Measurements from ENCODE around the gene CDPF1.
A peak's percentile ranks its signal among the peaks of the same experiment; 100 is the strongest.
"Not testable (repeated sequence)": the region's sequence is repeated elsewhere in the genome, so short reads cannot be mapped to it uniquely, and the experiment has no call there.

Gene CDPF1

GRCh38 chr22:46281866-46282678 lies 32.0 kb upstream of the CDPF1 start:
- no peak for DNase-seq

- peak; percentile 74 for DNase-seq
Observed at GRCh38 chr22:46280999-46281623, 31.0 kb upstream of the CDPF1 start.

- no peak for DNase-seq
Observed at GRCh38 chr22:46280063-46280817, 30.1 kb upstream of the CDPF1 start.

GRCh38 chr22:46278656-46279645 lies 28.9 kb upstream of the CDPF1 start:
- DNase-seq: no peak

- DNase-seq: no peak
Observed at GRCh38 chr22:46276563-46276962, 26.5 kb upstream of the CDPF1 start.

- DNase-seq: no peak
Observed at GRCh38 chr22:46275455-46276122, 25.5 kb upstream of the CDPF1 start.

GRCh38 chr22:46274381-46274780 lies 24.3 kb upstream of the CDPF1 start:
- no peak for DNase-seq

GRCh38 chr22:46273432-46274148 lies 23.5 kb upstream of the CDPF1 start:
- DNase-seq: no peak

- no peak for DNase-seq
Observed at GRCh38 chr22:46272762-46273431, 22.8 kb upstream of the CDPF1 start.

GRCh38 chr22:46272196-46272595 lies 22.1 kb upstream of the CDPF1 start:
- DNase-seq: no peak

- no peak for DNase-seq
Observed at GRCh38 chr22:46269564-46269963, 19.5 kb upstream of the CDPF1 start.

- DNase-seq: peak; percentile 61
Observed at GRCh38 chr22:46267431-46268279, 17.6 kb upstream of the CDPF1 start, which contains the start of gene TTC38. TTC38 (plus strand) TSS chr22:46268008; CDS start chr22:46268040, 32 bp downstream.

GRCh38 chr22:46265627-46266026 lies 15.5 kb upstream of the CDPF1 start:
- not testable (repeated sequence) for DNase-seq

GRCh38 chr22:46264520-46264919 lies 14.4 kb upstream of the CDPF1 start:
- DNase-seq: not testable (repeated sequence)

GRCh38 chr22:46263216-46263590 lies 13.1 kb upstream of the CDPF1 start, which contains the start of gene PKDREJ:
PKDREJ (minus strand) TSS chr22:46263343; CDS start chr22:46263322, 21 bp downstream.
- no peak for DNase-seq

- peak; percentile 38 for DNase-seq
Observed at GRCh38 chr22:46262449-46263215, 12.5 kb upstream of the CDPF1 start.

- no peak for DNase-seq
Observed at GRCh38 chr22:46260038-46260437, 9.9 kb upstream of the CDPF1 start.

GRCh38 chr22:46259374-46259773 lies 9.3 kb upstream of the CDPF1 start:
- DNase-seq: no peak

Data from CD4-positive, alpha-beta T cell treated with Interleukin-17A for 1 hour (primary cell).